ENCODE results near the gene LUM.

DNA sequence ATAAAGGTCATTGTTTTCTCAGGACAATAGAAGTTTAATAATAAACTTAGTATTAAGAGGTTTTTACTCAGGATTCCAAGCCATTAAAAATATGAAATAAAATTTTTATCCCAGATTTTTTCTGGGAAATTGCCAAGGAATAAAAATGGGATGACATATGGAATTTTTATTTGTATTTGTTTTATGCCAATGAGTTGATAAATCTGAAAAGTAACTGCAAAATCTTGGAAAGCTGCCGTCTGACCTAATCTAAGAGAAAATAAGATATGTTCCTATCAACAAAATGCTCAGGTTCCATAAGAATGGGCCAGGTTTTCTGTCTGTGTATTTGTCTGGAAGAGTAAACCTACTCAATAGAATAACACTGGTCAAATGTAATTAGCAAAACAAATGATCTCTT lies 31.3 kb downstream of the LUM start:
- TF ChIP-seq, protein P1, sequence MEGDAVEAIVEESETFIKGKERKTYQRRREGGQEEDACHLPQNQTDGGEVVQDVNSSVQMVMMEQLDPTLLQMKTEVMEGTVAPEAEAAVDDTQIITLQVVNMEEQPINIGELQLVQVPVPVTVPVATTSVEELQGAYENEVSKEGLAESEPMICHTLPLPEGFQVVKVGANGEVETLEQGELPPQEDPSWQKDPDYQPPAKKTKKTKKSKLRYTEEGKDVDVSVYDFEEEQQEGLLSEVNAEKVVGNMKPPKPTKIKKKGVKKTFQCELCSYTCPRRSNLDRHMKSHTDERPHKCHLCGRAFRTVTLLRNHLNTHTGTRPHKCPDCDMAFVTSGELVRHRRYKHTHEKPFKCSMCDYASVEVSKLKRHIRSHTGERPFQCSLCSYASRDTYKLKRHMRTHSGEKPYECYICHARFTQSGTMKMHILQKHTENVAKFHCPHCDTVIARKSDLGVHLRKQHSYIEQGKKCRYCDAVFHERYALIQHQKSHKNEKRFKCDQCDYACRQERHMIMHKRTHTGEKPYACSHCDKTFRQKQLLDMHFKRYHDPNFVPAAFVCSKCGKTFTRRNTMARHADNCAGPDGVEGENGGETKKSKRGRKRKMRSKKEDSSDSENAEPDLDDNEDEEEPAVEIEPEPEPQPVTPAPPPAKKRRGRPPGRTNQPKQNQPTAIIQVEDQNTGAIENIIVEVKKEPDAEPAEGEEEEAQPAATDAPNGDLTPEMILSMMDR (IDR thresholded peaks at IDR 0.05) = no peak
- TF ChIP-seq POLR2A (IDR thresholded peaks at IDR 0.05) = no peak
- TF ChIP-seq EP300 (IDR thresholded peaks at IDR 0.05) = no peak
